GM21825 (cell line): ENCODE measurements around the gene ZFP3.
"Not testable (repeated sequence)": the region's sequence is repeated elsewhere in the genome, so short reads cannot be mapped to it uniquely, and the experiment has no call there.

Experiments used
- ATAC-seq: cut with Tn5 transposase; IDR thresholded peaks from one replicate; pipeline ENCODE4 v1.9.1; 2021; ENCODE audit warnings: mild to moderate bottlenecking, moderate library complexity; ENCODE audit not compliant: unreplicated experiment

The ZFP3 gene

DNA sequence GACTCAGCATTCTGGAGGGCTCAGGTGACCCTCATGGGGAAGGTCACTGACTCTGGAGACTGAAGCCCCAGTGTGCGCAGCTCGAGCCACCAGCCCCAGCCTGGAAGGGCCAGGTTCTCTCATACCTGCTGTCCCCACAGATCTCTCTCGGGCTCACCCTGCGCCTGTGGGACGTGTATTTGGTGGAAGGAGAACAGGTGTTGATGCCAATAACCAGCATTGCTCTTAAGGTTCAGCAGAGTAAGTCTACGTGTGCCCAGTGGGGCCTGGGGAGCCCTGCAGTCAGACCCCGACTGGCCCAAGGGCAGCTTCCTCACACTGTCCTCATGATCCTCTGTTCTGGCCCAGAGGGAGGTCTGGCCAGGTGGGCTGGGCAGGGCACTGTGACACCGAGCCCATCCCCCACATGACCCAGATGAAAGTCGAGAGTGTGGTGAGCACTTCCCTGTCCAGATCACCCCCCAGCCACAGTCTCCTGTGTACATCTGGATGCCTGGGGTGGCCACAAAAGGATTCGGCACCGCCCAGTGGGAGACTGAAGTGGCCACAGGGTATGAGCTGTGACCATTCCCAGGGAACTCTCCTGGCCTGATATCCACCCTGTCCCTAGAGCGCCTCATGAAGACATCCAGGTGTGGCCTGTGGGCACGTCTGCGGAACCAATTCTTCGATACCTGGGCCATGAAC lies 59.4 kb downstream of the ZFP3 start:
- ATAC-seq, result not testable (repeated sequence)

DNA sequence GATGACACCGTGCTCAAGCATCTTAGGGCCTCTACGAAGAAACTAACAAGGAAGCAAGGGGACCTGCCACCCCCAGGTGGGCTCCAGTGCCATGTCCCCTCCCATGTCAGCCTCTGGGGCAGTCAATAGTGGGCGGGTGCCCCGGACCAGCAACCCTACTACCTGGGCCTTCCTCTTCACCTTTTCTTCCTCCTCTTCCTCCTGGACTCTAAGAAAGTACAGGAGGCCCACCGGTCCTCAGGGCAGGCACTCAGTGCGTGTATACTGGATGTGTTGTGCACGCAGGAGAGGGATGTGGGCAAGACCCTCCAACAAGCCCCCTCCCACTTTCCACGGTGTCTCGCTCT lies 59.9 kb downstream of the ZFP3 start:
- ATAC-seq, result not testable (repeated sequence)

DNA sequence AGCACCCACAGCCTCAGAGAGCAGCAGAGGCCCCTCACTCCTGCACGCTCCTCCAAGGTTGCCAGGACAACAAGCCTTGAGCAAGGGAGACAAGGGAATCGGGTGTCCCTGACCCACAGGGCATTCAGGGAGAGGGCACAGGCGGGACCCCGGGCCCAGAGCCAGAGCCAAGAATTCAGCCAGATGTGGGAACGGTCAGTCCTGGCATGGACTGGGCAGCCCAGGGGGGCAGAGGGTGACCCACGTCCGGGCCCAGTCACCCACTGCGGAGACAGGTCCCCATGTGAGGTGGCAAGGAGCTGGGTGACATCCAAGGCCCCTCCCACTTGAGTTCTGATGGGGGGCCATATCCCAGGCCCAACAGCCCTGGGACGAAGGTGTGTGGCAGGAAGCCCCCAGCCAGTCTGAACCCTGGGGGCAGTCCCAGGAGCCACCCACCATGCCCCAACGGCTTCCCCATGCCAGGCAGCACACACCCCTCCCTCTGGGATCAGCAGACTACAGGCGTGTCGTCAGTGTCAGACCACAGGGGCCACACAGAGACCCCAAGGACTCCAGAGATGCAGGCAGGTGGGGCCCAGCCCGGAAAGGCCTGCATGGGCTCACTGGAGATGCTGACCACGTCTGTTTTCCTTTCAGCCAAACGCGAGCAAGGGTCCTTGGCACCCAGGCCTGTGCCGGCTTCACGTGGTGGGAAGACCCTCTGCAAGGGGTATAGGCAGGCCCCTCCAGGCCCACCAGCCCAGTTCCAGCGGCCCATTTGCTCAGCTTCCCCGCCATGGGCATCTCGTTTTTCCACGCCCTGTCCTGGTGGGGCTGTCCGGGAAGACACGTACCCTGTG lies 60.6 kb downstream of the ZFP3 start:
- ATAC-seq, result no peak

DNA sequence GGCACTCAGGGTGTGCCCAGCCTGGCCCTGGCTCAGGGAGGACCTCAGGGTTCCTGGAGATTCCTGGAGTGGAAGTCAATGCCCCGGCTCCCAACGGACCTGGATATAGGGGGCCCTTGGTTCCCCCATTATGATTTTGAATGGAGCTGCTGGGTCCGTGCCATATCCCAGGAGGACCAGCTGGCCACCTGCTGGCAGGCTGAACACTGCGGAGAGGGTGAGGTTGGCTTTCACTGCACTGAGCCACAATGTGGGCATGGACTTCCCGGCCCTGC lies 61.1 kb downstream of the ZFP3 start:
- no peak for ATAC-seq

DNA sequence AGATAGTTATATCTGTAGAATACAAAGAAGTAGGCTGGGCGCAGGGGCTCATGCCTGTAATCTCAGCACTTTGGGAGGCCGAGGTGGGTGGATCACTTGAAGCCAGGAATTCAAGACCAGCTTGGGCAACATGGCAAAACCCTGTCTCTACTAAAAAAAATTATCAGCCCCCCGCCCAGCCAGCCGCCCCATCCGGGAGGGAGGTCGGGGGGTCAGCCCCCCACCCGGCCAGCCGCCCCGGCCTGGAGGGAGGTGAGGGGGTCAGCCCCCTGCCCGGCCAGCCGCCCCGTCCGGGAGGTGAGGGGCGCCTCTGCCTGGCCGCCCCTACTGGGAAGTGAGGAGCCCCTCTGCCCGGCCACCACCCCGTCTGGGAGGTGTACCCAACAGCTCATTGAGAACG lies 64.6 kb downstream of the ZFP3 start:
- not testable (repeated sequence) for ATAC-seq
